ENCODE data around the gene DTHD1. TPM values are rescaled to one million over a fixed set of nuclear protein-coding genes. Genes with fewer than 3 reads are reported as not detected.

DTHD1 gene
- not detected for polyA plus RNA-seq

GRCh38 chr4:36281384-36282106, at the start of gene DTHD1:
TSS of gene DTHD1 (plus strand) at chr4:36281616. CDS start at chr4:36281759, 143 bp downstream.
- Mint-ChIP-seq H3K27me3 (no peaks in the 10 kb centered on the region), H3K4me1 (peaks cover 12 to 14% (median 13%) of the 10 kb centered on the region in 3 donors), H3K27ac (no peak within 1 kb of the TSS), H3K4me3 (peak within 1 kb of the TSS in 1 of 4 donors; percentile 26), H3K36me3 (peaks cover 2% of the 10 kb centered on the region), H3K9me3 (no peaks in the 10 kb centered on the region)

- Mint-ChIP-seq H3K4me1 (peaks cover 36 to 58% (median 53%) of the 10 kb centered on the region in 3 donors), H3K9me3 (peaks cover 0 to 5% (median 2%) of the 10 kb centered on the region in 3 donors)
These were observed 47.7 kb upstream of the DTHD1 start for GRCh38 chr4:36233567-36234266.

GRCh38 chr4:36235306-36235705, 46.1 kb upstream of the DTHD1 start:
- H3K27me3 Mint-ChIP-seq, result no peaks in the 10 kb centered on the region
- H3K4me3 Mint-ChIP-seq, result no peak overlapping the region
- peaks cover 0 to 5% (median 2%) of the 10 kb centered on the region in 3 donors for H3K9me3 Mint-ChIP-seq
- H3K27ac Mint-ChIP-seq, result peak overlapping the region; percentile 6 to 21 (median 13)
- H3K4me1 Mint-ChIP-seq, result peaks cover 45 to 60% (median 52%) of the 10 kb centered on the region in 3 donors
- peaks cover 15% of the 10 kb centered on the region for H3K36me3 Mint-ChIP-seq

More at GRCh38 chr4:36233567-36234266, 47.7 kb upstream of the DTHD1 start:
- Mint-ChIP-seq H3K4me3 (peak overlapping the region in 2 of 4 donors; percentile 1 to 18), H3K27ac (peak overlapping the region in 1 of 3 donors; percentile 32), H3K27me3 (no peaks in the 10 kb centered on the region), H3K36me3 (peaks cover 8% of the 10 kb centered on the region)

GRCh38 chr4:36236159-36236558, 45.3 kb upstream of the DTHD1 start:
- peaks cover 15% of the 10 kb centered on the region for H3K36me3 Mint-ChIP-seq
- H3K27me3 Mint-ChIP-seq, result no peaks in the 10 kb centered on the region

GRCh38 chr4:36237366-36238313, 43.8 kb upstream of the DTHD1 start:
- H3K4me3 Mint-ChIP-seq, result peak overlapping the region in 1 of 4 donors; percentile 59
- peaks cover 45 to 68% (median 57%) of the 10 kb centered on the region in 3 donors for H3K4me1 Mint-ChIP-seq
- peaks cover 0 to 5% (median 2%) of the 10 kb centered on the region in 3 donors for H3K9me3 Mint-ChIP-seq
- peak overlapping the region in 2 of 3 donors; percentile 33 to 40 for H3K27ac Mint-ChIP-seq
- no peaks in the 10 kb centered on the region for H3K27me3 Mint-ChIP-seq
- peaks cover 15% of the 10 kb centered on the region for H3K36me3 Mint-ChIP-seq

More at GRCh38 chr4:36236159-36236558, 45.3 kb upstream of the DTHD1 start:
- Mint-ChIP-seq H3K27ac (no peak overlapping the region), H3K4me1 (peaks cover 42 to 66% (median 53%) of the 10 kb centered on the region in 3 donors), H3K9me3 (peaks cover 0 to 5% (median 2%) of the 10 kb centered on the region in 3 donors), H3K4me3 (no peak overlapping the region)

GRCh38 chr4:36241771-36242170, 39.6 kb upstream of the DTHD1 start:
- peak overlapping the region; percentile 91 to 99 (median 96) for H3K4me3 Mint-ChIP-seq
- H3K9me3 Mint-ChIP-seq, result peaks cover 0 to 2% (median 0%) of the 10 kb centered on the region in 3 donors
- peaks cover 27 to 59% (median 41%) of the 10 kb centered on the region in 3 donors for H3K4me1 Mint-ChIP-seq
- peak overlapping the region; percentile 90 to 99 (median 93) for H3K27ac Mint-ChIP-seq
- no peaks in the 10 kb centered on the region for H3K27me3 Mint-ChIP-seq
- peaks cover 13% of the 10 kb centered on the region for H3K36me3 Mint-ChIP-seq

GRCh38 chr4:36242629-36243354, 38.6 kb upstream of the DTHD1 start:
- Mint-ChIP-seq H3K36me3 (peaks cover 13% of the 10 kb centered on the region), H3K4me3 (peak overlapping the region; percentile 91 to 99 (median 96)), H3K4me1 (peaks cover 26 to 55% (median 39%) of the 10 kb centered on the region in 3 donors), H3K27me3 (no peaks in the 10 kb centered on the region), H3K9me3 (peaks cover 0 to 2% (median 0%) of the 10 kb centered on the region in 3 donors), H3K27ac (peak overlapping the region; percentile 93 to 99 (median 95))

GRCh38 chr4:36243355-36244256, 37.8 kb upstream of the DTHD1 start:
- Mint-ChIP-seq H3K4me1 (peaks cover 19 to 46% (median 34%) of the 10 kb centered on the region in 3 donors), H3K9me3 (no peaks in the 10 kb centered on the region), H3K36me3 (peaks cover 6% of the 10 kb centered on the region), H3K27ac (peak overlapping the region; percentile 93 to 99 (median 95)), H3K27me3 (no peaks in the 10 kb centered on the region), H3K4me3 (peak overlapping the region; percentile 91 to 99 (median 96))

- Mint-ChIP-seq H3K9me3 (no peaks in the 10 kb centered on the region), H3K36me3 (peaks cover 1% of the 10 kb centered on the region), H3K4me1 (peaks cover 13 to 43% (median 28%) of the 10 kb centered on the region in 3 donors), H3K27ac (peak within 1 kb of the TSS; percentile 93 to 99 (median 95)), H3K27me3 (no peaks in the 10 kb centered on the region), H3K4me3 (peak within 1 kb of the TSS; percentile 91 to 99 (median 96))
These were observed 36.9 kb upstream of the DTHD1 start, which contains the start of gene ARAP2 for GRCh38 chr4:36244257-36245082. TSS of gene ARAP2 (minus strand) at chr4:36244514. CDS start at chr4:36229486, 15,028 bp downstream.

GRCh38 chr4:36249610-36250009, 31.8 kb upstream of the DTHD1 start:
- Mint-ChIP-seq H3K27ac (no peak overlapping the region), H3K27me3 (no peaks in the 10 kb centered on the region), H3K36me3 (peaks cover 4% of the 10 kb centered on the region), H3K4me1 (peaks cover 14 to 22% (median 19%) of the 10 kb centered on the region in 3 donors), H3K4me3 (no peak overlapping the region), H3K9me3 (no peaks in the 10 kb centered on the region)

GRCh38 chr4:36251983-36252382, 29.4 kb upstream of the DTHD1 start:
- peaks cover 30 to 32% (median 30%) of the 10 kb centered on the region in 3 donors for H3K4me1 Mint-ChIP-seq
- peaks cover 4% of the 10 kb centered on the region for H3K36me3 Mint-ChIP-seq
- H3K27ac Mint-ChIP-seq, result no peak overlapping the region
- no peak overlapping the region for H3K4me3 Mint-ChIP-seq
- H3K9me3 Mint-ChIP-seq, result no peaks in the 10 kb centered on the region
- H3K27me3 Mint-ChIP-seq, result no peaks in the 10 kb centered on the region

- no peaks in the 10 kb centered on the region for H3K9me3 Mint-ChIP-seq
- peaks cover 4% of the 10 kb centered on the region for H3K36me3 Mint-ChIP-seq
- H3K4me1 Mint-ChIP-seq, result peaks cover 30 to 32% (median 32%) of the 10 kb centered on the region in 3 donors
- H3K4me3 Mint-ChIP-seq, result peak overlapping the region in 1 of 4 donors; percentile 73
- H3K27me3 Mint-ChIP-seq, result no peaks in the 10 kb centered on the region
- peak overlapping the region in 1 of 3 donors; percentile 23 for H3K27ac Mint-ChIP-seq
These were observed 27.0 kb upstream of the DTHD1 start for GRCh38 chr4:36254371-36254770.

Data from IgD-negative memory B cell (primary cell).